GM12865 (cell line): ENCODE measurements around the gene DMKN.

Experiments
- DNase-seq: peaks from one replicate; pipeline ENCODE4 v3.0.0; 2010; ENCODE audit warnings: low read depth
- H3K4me3 ChIP-seq: 2 replicates; pipeline ENCODE4 v1.5.1; 2011; ENCODE audit warnings: mild to moderate bottlenecking, low read depth, low read length, control low read depth
- CTCF ChIP-seq: IDR thresholded peaks from 2 replicates; pipeline ENCODE4 v1.5.1; 2011; ENCODE audit warnings: low read length, control low read depth, low read depth, inconsistent platforms; ENCODE audit not compliant: insufficient read depth; ENCODE audit errors: missing control alignments

Gene DMKN

GRCh38 chr19:35497406-35497805, 16.0 kb downstream of the DMKN start:
- no peak overlapping the region for H3K4me3 ChIP-seq
- TF ChIP-seq CTCF, result no peak
- DNase-seq, result no peak

- peak; percentile 76 for DNase-seq
- peak; percentile 100 for TF ChIP-seq CTCF
- no peak overlapping the region for H3K4me3 ChIP-seq
These were observed 18.1 kb downstream of the DMKN start for GRCh38 chr19:35495107-35496064.

- no peak for TF ChIP-seq CTCF
- DNase-seq, result no peak
- no peak overlapping the region for H3K4me3 ChIP-seq
These were observed 19.5 kb downstream of the DMKN start for GRCh38 chr19:35493971-35494370.

- no peak overlapping the region for H3K4me3 ChIP-seq
- DNase-seq, result no peak
- no peak for TF ChIP-seq CTCF
These were observed 21.6 kb downstream of the DMKN start for GRCh38 chr19:35491836-35492360.

- DNase-seq, result no peak
- no peak for TF ChIP-seq CTCF
- H3K4me3 ChIP-seq, result no peak within 1 kb of the TSS
These were observed 23.1 kb downstream of the DMKN start, which contains the start of gene KRTDAP for GRCh38 chr19:35490364-35490763. Gene KRTDAP, minus strand, starts transcription at chr19:35490464. Its CDS starts 22 bp downstream, at chr19:35490442.

GRCh38 chr19:35488677-35489076, 24.8 kb downstream of the DMKN start:
- no peak for DNase-seq
- no peak for TF ChIP-seq CTCF
- H3K4me3 ChIP-seq, result no peak overlapping the region
